ENCODE results near the gene FGF18. TPM values are rescaled to one million over a fixed set of nuclear protein-coding genes. Genes with fewer than 3 reads are reported as not detected.

The FGF18 gene
- total RNA-seq, 2 donors from 2014 or later = 0.81 to 1.6 TPM

GRCh38 chr5:171405615-171406014, 13.8 kb upstream of the FGF18 start:
- Histone ChIP-seq H3K4me1 (ENCODE audit: control insufficient read depth in 1 of 2, low read depth in 2 of 2) (peaks cover 12 to 19% of the 10 kb centered on the region in 2 donors), H3K36me3 (peaks cover 40% of the 10 kb centered on the region), H3K27me3 (replicated peaks; ENCODE audit: insufficient read depth) (no peaks in the 10 kb centered on the region), H3K9me3 (no peaks in the 10 kb centered on the region), H3K27ac (no peak overlapping the region), H3K4me3 (no peak overlapping the region)
- DNase-seq (ENCODE audit: low spot score) = no peak
- TF ChIP-seq, protein P1, sequence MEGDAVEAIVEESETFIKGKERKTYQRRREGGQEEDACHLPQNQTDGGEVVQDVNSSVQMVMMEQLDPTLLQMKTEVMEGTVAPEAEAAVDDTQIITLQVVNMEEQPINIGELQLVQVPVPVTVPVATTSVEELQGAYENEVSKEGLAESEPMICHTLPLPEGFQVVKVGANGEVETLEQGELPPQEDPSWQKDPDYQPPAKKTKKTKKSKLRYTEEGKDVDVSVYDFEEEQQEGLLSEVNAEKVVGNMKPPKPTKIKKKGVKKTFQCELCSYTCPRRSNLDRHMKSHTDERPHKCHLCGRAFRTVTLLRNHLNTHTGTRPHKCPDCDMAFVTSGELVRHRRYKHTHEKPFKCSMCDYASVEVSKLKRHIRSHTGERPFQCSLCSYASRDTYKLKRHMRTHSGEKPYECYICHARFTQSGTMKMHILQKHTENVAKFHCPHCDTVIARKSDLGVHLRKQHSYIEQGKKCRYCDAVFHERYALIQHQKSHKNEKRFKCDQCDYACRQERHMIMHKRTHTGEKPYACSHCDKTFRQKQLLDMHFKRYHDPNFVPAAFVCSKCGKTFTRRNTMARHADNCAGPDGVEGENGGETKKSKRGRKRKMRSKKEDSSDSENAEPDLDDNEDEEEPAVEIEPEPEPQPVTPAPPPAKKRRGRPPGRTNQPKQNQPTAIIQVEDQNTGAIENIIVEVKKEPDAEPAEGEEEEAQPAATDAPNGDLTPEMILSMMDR (IDR thresholded peaks at IDR 0.05) = peak; percentile 37
- ATAC-seq (ENCODE audit: insufficient number of reproducible peaks, low FRiP score, low read depth) = no peak

DNA sequence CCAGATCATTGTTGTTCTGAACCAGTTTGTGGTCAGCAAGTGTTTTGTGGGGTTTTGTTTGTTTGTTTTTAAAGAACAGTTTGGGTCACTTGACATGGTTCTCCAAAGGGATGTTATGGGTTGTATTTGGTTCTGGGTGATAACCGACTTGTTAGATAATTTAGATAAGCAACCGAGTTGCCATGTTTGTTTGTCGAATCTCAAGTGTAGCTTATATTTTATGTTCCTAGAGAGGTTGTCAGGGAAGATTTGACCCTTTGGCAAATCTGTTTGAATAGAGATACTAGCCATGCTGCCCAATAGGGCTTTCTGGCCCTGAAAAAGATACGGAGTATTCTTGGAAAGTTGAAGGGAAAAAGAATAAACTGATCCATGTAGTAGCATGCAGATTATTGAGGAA, 12.2 kb upstream of the FGF18 start:
- Histone ChIP-seq H3K27ac (no peak overlapping the region), H3K9me3 (no peaks in the 10 kb centered on the region), H3K36me3 (peaks cover 30% of the 10 kb centered on the region), H3K4me3 (no peak overlapping the region), H3K4me1 (ENCODE audit: control insufficient read depth in 1 of 2, low read depth in 2 of 2) (peaks cover 15 to 31% of the 10 kb centered on the region in 2 donors), H3K27me3 (replicated peaks; ENCODE audit: insufficient read depth) (no peaks in the 10 kb centered on the region)
- ATAC-seq (ENCODE audit: insufficient number of reproducible peaks, low FRiP score, low read depth) (no peak), DNase-seq (ENCODE audit: low spot score) (no peak)
- TF ChIP-seq, protein P1 (IDR thresholded peaks at IDR 0.05) = no peak

DNA sequence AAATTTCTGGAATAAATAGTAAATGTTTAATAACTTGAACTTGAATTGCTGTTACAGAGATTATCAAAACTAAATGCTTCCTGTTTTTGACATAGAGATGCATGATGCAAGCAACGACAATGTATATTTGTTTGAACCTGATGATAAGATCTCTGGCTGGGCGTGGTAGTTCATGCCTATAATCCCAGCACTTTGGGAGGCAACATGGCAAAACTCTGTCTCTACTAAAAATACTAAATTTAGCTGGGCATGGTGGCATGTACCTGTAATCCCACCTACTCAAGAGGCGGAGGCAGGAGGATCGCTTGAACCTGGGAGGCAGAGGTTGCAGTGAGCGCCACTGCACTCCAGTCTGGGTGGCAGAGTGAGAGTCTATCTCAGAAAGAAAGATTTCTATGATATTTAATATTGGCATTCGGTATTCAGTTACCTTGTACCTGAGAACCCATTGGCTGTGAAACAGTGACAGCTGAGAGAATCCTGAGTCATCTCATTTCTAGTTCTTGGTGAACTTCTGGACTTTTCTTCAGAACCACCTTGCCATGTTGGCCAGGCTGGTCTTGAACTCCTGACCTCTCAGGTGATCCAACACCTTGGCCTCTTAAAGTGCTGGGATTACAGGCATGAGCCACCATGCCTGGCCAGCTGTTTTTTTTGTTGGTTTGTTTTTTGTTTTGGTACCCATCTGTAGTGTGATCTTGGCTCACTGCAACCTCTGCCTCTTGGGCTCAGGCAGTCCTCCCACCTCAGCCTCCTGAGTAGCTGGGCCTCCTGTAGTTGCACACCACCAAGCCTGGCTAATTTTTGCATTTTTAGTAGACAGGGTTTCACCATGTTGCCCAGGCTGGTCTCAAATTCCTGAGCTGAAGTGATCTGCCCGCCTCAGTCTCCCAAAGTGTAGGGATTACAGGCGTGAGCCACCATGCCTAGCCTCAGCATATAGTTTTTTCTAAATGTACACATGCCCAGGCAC, 10.0 kb upstream of the FGF18 start:
- no peaks in the 10 kb centered on the region for H3K27me3 ChIP-seq (replicated peaks; ENCODE audit: insufficient read depth)
- H3K4me1 ChIP-seq (ENCODE audit: control insufficient read depth in 1 of 2, low read depth in 2 of 2) = peaks cover 15 to 31% of the 10 kb centered on the region in 2 donors
- no peaks in the 10 kb centered on the region for H3K9me3 ChIP-seq
- peak overlapping the region; percentile 29 to 46 for H3K27ac ChIP-seq
- H3K4me3 ChIP-seq = no peak overlapping the region
- ATAC-seq (ENCODE audit: insufficient number of reproducible peaks, low FRiP score, low read depth) (no peak), DNase-seq (ENCODE audit: low spot score) (no peak)
- TF ChIP-seq, protein P1 (IDR thresholded peaks at IDR 0.05) = no peak
- peaks cover 30% of the 10 kb centered on the region for H3K36me3 ChIP-seq

DNA sequence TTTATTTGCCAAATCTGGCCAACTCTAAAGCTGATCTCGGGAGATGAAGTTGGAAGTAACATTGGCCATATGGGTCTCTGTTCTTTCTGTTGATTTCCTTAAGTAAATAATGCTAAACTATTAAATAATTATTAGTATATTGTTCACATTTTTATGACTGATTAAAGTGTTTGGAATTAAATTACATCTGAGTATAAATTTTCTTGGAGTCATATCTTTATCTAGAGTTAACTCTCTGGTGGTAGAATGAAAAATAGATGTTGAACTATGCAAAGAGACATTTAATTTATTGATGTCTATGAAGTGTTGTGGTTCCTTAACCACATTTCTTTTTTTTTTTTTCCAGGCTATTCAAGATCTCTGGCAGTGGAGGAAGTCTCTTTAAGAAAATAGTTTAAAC, 9.3 kb upstream of the FGF18 start:
- H3K9me3 ChIP-seq = no peaks in the 10 kb centered on the region
- H3K4me3 ChIP-seq = no peak overlapping the region
- ATAC-seq (ENCODE audit: insufficient number of reproducible peaks, low FRiP score, low read depth) (no peak), DNase-seq (ENCODE audit: low spot score) (no peak)
- H3K36me3 ChIP-seq = peaks cover 27% of the 10 kb centered on the region
- TF ChIP-seq, protein P1 (IDR thresholded peaks at IDR 0.05) = no peak
- peaks cover 15 to 31% of the 10 kb centered on the region in 2 donors for H3K4me1 ChIP-seq (ENCODE audit: control insufficient read depth in 1 of 2, low read depth in 2 of 2)
- H3K27me3 ChIP-seq (replicated peaks; ENCODE audit: insufficient read depth) = no peaks in the 10 kb centered on the region
- peak overlapping the region; percentile 29 to 46 for H3K27ac ChIP-seq

GRCh38 chr5:171412186-171412585, 7.3 kb upstream of the FGF18 start:
- Histone ChIP-seq H3K27me3 (replicated peaks; ENCODE audit: insufficient read depth) (no peaks in the 10 kb centered on the region), H3K9me3 (no peaks in the 10 kb centered on the region), H3K4me3 (no peak overlapping the region), H3K27ac (no peak overlapping the region), H3K36me3 (peaks cover 15% of the 10 kb centered on the region), H3K4me1 (ENCODE audit: control insufficient read depth in 1 of 2, low read depth in 2 of 2) (peaks cover 15 to 31% of the 10 kb centered on the region in 2 donors)
- no peak for DNase-seq (ENCODE audit: low spot score)
- no peak for ATAC-seq (ENCODE audit: insufficient number of reproducible peaks, low FRiP score, low read depth)
- TF ChIP-seq, protein P1 (IDR thresholded peaks at IDR 0.05) = no peak

All from thoracic aorta (tissue), 2 donors.